Measurements from ENCODE around the gene XYLB. TPM values are rescaled to one million over a fixed set of nuclear protein-coding genes. Genes with fewer than 3 reads are reported as not detected.

The XYLB gene
- total RNA-seq, 6 experiments from 2014 or later: 26.2 to 48.3 (median 36.6) TPM

DNA sequence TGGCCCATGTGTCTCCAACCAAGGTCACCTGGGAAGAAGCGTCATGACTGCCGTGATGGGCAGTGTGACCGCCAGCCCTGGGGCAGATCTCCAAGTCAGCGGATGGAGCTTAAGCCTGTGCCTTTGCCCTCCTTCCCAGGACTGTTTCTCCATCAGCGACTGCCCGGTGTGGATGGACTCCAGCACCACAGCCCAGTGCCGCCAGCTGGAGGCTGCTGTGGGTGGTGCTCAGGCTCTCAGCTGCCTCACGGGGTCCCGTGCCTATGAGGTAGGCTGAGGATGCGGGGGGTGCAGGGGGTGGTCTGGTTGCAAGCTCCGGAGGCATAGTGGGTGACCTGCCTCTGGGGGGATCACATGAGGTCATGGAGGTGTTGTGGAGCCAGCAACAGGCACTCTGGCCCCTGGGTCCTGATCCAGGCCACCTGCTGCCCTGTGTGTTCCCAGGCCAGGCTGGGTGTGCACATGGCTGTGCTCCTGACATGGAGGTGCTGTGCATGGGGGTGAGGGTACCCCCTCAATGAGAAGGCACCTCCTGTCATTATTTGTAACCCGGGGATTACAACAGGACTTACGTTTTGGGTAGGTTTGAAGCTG lies 19.0 kb downstream of the XYLB start:
- DNase-seq: peak in 1 of 3 donors; percentile 47
- ATAC-seq: peak in 3 of 4 donors; percentile 30 to 45 (median 42)
- Histone ChIP-seq H3K9me3 (no peaks in the 10 kb centered on the region), H3K27ac (no peak overlapping the region), H3K27me3 (no peaks in the 10 kb centered on the region), H3K4me3 (no peak overlapping the region), H3K4me1 (no peaks in the 10 kb centered on the region), H3K36me3 (peaks cover 0 to 92% (median 37%) of the 10 kb centered on the region in 4 donors)
- intact Hi-C loops (cut with DNase I): no loop called here
- no CpG with 5 or more reads among the region's 13 CpGs for WGBS (ENCODE audit: insufficient coverage, low coverage, low lambda C conversion rate, missing lambda C conversion rate)
- no peak for TF ChIP-seq POLR2A (IDR thresholded peaks at IDR 0.05)
- TF ChIP-seq, protein P1, sequence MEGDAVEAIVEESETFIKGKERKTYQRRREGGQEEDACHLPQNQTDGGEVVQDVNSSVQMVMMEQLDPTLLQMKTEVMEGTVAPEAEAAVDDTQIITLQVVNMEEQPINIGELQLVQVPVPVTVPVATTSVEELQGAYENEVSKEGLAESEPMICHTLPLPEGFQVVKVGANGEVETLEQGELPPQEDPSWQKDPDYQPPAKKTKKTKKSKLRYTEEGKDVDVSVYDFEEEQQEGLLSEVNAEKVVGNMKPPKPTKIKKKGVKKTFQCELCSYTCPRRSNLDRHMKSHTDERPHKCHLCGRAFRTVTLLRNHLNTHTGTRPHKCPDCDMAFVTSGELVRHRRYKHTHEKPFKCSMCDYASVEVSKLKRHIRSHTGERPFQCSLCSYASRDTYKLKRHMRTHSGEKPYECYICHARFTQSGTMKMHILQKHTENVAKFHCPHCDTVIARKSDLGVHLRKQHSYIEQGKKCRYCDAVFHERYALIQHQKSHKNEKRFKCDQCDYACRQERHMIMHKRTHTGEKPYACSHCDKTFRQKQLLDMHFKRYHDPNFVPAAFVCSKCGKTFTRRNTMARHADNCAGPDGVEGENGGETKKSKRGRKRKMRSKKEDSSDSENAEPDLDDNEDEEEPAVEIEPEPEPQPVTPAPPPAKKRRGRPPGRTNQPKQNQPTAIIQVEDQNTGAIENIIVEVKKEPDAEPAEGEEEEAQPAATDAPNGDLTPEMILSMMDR (IDR thresholded peaks at IDR 0.05): no peak

DNA sequence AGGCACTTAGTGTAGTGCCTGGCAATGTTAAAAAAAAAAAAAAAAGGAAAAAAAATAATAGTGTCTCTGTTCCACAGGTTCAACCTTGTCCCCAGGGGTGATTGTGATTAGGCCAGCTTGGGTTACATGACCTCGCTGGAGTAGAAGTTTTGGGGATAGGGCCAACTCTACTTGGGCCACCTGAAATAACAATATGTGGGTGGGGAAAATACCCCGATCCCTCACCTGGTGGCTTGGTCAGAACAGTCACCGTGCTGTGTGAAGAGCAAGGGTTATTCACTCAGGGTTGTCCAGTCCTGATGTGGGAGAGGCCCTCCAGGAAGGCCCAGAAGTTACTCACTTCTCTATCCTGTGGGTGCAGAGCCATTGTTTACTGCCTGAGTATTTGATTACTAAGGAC lies 19.5 kb downstream of the XYLB start:
- TF ChIP-seq POLR2A (IDR thresholded peaks at IDR 0.05): no peak
- TF ChIP-seq, protein P1 (IDR thresholded peaks at IDR 0.05): no peak
- Histone ChIP-seq H3K27me3 (no peaks in the 10 kb centered on the region), H3K4me3 (no peak overlapping the region), H3K4me1 (no peaks in the 10 kb centered on the region), H3K36me3 (peaks cover 0 to 93% (median 40%) of the 10 kb centered on the region in 4 donors), H3K9me3 (no peaks in the 10 kb centered on the region), H3K27ac (no peak overlapping the region)
- DNase-seq (peak in 1 of 3 donors; percentile 8), ATAC-seq (peak in 1 of 4 donors; percentile 10)
- intact Hi-C loops (cut with DNase I): no loop called here
- 0% methylated on average over 1 of the region's 3 CpGs for WGBS (ENCODE audit: insufficient coverage, low coverage, low lambda C conversion rate, missing lambda C conversion rate)

DNA sequence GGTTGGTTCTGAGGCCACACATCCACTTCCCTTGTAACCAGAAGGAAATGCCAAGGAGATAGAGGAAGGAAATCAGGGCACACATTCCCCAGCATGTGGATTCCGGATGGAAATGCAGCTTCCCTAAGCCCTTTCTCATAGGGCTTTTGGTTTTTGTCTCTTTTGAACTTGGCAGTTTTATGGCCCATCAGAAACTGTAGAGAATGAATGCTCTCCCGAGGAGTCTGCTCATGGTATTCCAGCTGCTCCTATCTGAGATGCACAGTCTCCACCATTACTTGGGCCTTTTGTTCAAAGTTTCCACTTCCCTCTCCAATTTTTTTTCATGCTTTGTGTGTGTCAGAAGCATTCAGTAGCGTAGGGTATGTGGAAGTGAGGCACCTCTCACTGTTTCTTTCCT lies 21.2 kb downstream of the XYLB start:
- no peak overlapping the region for H3K27ac ChIP-seq
- no peaks in the 10 kb centered on the region for H3K9me3 ChIP-seq
- DNase-seq: peak in 1 of 3 donors; percentile 19
- H3K4me3 ChIP-seq: no peak overlapping the region
- no peak for TF ChIP-seq POLR2A (IDR thresholded peaks at IDR 0.05)
- TF ChIP-seq, protein P1 (IDR thresholded peaks at IDR 0.05): no peak
- no peaks in the 10 kb centered on the region for H3K27me3 ChIP-seq
- no peaks in the 10 kb centered on the region for H3K4me1 ChIP-seq
- no peak for ATAC-seq
- H3K36me3 ChIP-seq: peaks cover 0 to 90% (median 41%) of the 10 kb centered on the region in 4 donors
- intact Hi-C loops (cut with DNase I): no loop called here
- WGBS (ENCODE audit: insufficient coverage, low coverage, low lambda C conversion rate, missing lambda C conversion rate): 100% methylated on average over 3 of the region's 3 CpGs

DNA sequence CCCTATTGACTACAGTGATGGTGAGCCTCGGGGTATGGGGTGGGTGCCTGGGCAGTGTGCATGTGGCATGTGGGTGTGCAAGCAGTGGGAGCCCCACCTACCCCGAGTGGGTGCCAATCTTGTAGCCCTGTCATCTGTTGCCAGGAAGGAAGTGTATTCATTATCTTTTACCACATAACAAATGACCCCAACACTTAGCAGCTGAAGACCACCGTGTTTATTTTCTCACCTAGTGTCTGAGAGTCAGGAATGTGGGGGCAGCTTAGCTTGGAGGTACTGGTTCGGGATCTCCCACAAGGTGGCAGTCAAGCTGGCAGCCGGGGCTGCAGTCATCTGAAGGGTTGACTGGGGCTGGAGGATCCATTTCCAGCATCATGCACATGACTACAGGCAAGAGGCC lies 21.7 kb downstream of the XYLB start:
- Histone ChIP-seq H3K36me3 (peaks cover 0 to 90% (median 41%) of the 10 kb centered on the region in 4 donors), H3K4me3 (no peak overlapping the region), H3K27ac (no peak overlapping the region), H3K9me3 (no peaks in the 10 kb centered on the region), H3K27me3 (no peaks in the 10 kb centered on the region), H3K4me1 (no peaks in the 10 kb centered on the region)
- WGBS (ENCODE audit: insufficient coverage, low coverage, low lambda C conversion rate, missing lambda C conversion rate): 86% methylated on average over 3 of the region's 5 CpGs
- DNase-seq (peak in 1 of 3 donors; percentile 40), ATAC-seq (no peak)
- TF ChIP-seq, protein P1 (IDR thresholded peaks at IDR 0.05): peak in 1 of 4 donors; percentile 9
- no peak for TF ChIP-seq POLR2A (IDR thresholded peaks at IDR 0.05)
- intact Hi-C loops (cut with DNase I): no loop called here

Data from right lobe of liver (tissue), 6 donors.